PFSK-1 (cell line): ENCODE results near the gene VWA3A.

Experiments used
- FOXP2 ChIP-seq: optimal IDR thresholded peaks from 2 replicates; pipeline ENCODE3; 2011; ENCODE audit warnings: borderline replicate concordance, control low read depth, inconsistent platforms; ENCODE audit not compliant: insufficient read depth; ENCODE audit errors: extremely low read length, extremely low read depth
- POLR2AphosphoS5 ChIP-seq: IDR thresholded peaks from 2 replicates; pipeline ENCODE4 v1.6.1; 2012; ENCODE audit warnings: low read depth, mild to moderate bottlenecking, control low read depth, low read length, moderate library complexity
- REST ChIP-seq, 2 experiments: IDR thresholded peaks; 2 replicates each; pipeline versions ENCODE4 v1.6.1 to v1.8.0; 2011 to 2012; ENCODE audit warnings: low read depth in 2 of 2, low read length in 2 of 2, control low read depth in 1 of 2, inconsistent platforms in 1 of 2, mild to moderate bottlenecking in 1 of 2, moderate library complexity in 1 of 2; ENCODE audit not compliant: insufficient read depth in 1 of 2
- SIN3A ChIP-seq: IDR thresholded peaks from 2 replicates; pipeline ENCODE4 v1.6.1; 2012; ENCODE audit warnings: mild to moderate bottlenecking, low read length, moderate library complexity, borderline replicate concordance; ENCODE audit not compliant: insufficient read depth
- TAF1 ChIP-seq: IDR thresholded peaks from 2 replicates; pipeline ENCODE4 v1.6.1; 2012; ENCODE audit warnings: low read length, control low read depth, borderline replicate concordance; ENCODE audit not compliant: insufficient read depth

The VWA3A gene

DNA sequence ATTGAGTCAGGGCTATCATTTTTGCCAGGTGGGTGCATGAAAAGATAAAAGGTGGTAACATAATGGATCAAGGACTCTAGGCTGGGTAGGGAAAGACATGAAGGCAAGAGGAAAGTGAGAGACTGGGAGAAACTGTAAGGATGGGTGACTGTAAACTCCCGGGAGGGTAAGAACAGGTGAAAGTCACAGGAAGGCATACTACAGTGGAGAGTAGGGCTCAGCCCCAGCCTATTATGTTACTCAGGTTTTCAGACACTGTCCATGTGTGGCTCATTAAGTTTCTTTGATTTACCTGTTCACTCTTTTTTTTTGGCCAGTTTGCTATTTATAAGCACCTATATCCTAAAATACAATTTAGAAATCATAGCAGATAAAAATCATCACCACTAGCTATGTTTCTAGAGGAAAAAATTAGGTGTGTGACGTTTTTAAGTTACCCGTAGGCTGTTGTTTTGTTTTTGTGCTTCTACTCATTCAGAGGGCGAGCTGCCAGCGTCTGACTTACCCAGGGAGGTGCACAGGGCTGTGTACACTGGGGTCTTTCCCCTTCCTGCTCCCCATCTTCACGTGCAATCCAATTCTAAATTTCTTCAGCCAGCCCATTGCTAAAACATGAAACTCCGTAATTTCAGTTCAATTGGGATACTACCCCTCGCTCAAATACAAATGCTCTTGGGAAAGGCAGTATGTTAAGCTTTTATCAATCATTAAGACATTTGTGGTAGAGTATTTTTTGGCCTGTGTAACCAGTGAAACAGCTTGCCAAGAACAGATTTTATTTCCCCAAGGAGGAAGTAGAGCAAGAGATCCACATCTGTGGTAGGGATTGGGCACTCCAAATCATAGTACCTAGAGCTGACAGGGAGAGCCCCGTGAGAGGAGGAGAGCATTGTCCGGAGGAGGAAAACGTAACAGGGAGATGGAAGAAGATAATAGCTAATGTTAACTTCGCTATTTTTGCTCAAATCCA lies 21.7 kb upstream of the VWA3A start:
- no peak for TF ChIP-seq POLR2AphosphoS5
- TF ChIP-seq FOXP2 = no peak
- no peak for TF ChIP-seq SIN3A
- TF ChIP-seq REST (IDR thresholded peaks at IDR 0.05; ENCODE audit: insufficient read depth in 1 of 2, low read depth in 2 of 2, low read length in 2 of 2) = no peak
- no peak for TF ChIP-seq TAF1

GRCh38 chr16:22071331-22071910 lies 20.9 kb upstream of the VWA3A start:
- TF ChIP-seq POLR2AphosphoS5 (no peak), SIN3A (no peak), REST (IDR thresholded peaks at IDR 0.05; ENCODE audit: insufficient read depth in 1 of 2, low read depth in 2 of 2, low read length in 2 of 2) (no peak), FOXP2 (no peak), TAF1 (no peak)

GRCh38 chr16:22073350-22073749 lies 19.0 kb upstream of the VWA3A start:
- TF ChIP-seq REST (IDR thresholded peaks at IDR 0.05; ENCODE audit: insufficient read depth in 1 of 2, low read depth in 2 of 2, low read length in 2 of 2) = no peak
- no peak for TF ChIP-seq FOXP2
- TF ChIP-seq SIN3A = no peak
- TF ChIP-seq POLR2AphosphoS5 = no peak
- TF ChIP-seq TAF1 = no peak

DNA sequence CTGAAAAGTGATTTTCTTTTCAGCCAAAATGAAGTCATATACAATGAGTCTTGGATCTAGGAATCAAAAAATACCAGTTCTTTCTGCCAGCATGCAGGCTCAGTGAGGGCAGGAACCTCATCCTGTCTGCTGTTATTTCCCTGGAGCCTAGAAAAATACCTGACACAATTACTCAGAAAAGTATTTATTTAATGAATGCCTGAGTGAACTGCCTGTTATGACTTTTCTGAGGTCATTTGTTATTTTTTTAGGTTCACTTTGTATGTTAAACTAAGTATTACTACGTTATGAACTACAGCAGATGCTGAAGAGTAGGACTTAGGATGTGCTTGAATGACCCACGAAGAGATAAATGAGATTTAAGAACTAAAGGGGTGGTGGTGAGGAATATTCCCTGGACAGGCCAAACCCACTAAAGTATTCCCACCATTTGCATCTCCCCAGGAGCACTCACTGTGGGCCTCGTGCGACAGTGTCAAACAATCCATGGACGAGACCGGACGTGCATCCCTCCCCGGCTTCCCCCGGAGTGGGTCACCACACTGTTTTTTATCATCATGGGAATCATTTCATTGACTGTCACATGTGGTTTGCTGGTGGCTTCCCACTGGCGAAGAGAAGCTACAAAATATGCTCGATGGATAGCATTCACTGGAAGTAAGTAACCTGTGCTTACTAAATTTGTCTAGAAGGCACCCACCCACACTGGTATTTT lies 17.1 kb upstream of the VWA3A start:
- TF ChIP-seq POLR2AphosphoS5 = no peak
- no peak for TF ChIP-seq SIN3A
- no peak for TF ChIP-seq REST (IDR thresholded peaks at IDR 0.05; ENCODE audit: insufficient read depth in 1 of 2, low read depth in 2 of 2, low read length in 2 of 2)
- TF ChIP-seq TAF1 = no peak
- no peak for TF ChIP-seq FOXP2
